ENCODE results near the gene CFAP74.

GRCh38 chr1:1926346-1926811 lies 77.2 kb downstream of the CFAP74 start:
- TF ChIP-seq CTCF (IDR thresholded peaks at IDR 0.05) (no peak), POLR2A (IDR thresholded peaks at IDR 0.05) (no peak)

All from thyroid gland (tissue), 4 donors.